ENCODE data around the gene STAT5B.
A peak's percentile ranks its signal among the peaks of the same experiment; 100 is the strongest.
"Not testable (repeated sequence)": the region's sequence is repeated elsewhere in the genome, so short reads cannot be mapped to it uniquely, and the experiment has no call there.

The STAT5B gene

GRCh38 chr17:42245183-42245582, 31.0 kb downstream of the STAT5B start:
- H4K91ac ChIP-seq (ENCODE audit: low read depth, low read length); H3K4ac ChIP-seq (ENCODE audit: low read depth, low read length); H3K18ac ChIP-seq (ENCODE audit: low read length); H3K27ac ChIP-seq (ENCODE audit: low read depth, low read length); H3K27me3 ChIP-seq (ENCODE audit: insufficient read depth, low read length); H2AFZ ChIP-seq (ENCODE audit: insufficient read depth, low read length, poor library complexity); H2AK5ac ChIP-seq (ENCODE audit: low read length); H2BK12ac ChIP-seq (ENCODE audit: low read length); H3K36me3 ChIP-seq (ENCODE audit: control insufficient read depth in 1 of 2, insufficient read depth in 2 of 2, low read length in 2 of 2); H3K79me1 ChIP-seq (ENCODE audit: low read length); H3K23ac ChIP-seq (ENCODE audit: low read length); H3K9me3 ChIP-seq (ENCODE audit: insufficient read depth, low read depth, low read length); H3K9ac ChIP-seq (ENCODE audit: low read length); H3K14ac ChIP-seq (ENCODE audit: low read length); H3K4me2 ChIP-seq (ENCODE audit: low read length); H3K4me3 ChIP-seq (ENCODE audit: low read depth, low read length); H2BK120ac ChIP-seq (ENCODE audit: insufficient read depth, low read length, poor library complexity); H4K12ac ChIP-seq (ENCODE audit: low read depth, low read length); DNase-seq; H3K79me2 ChIP-seq (ENCODE audit: control insufficient read depth, insufficient read depth, low read length, poor library complexity); H4K8ac ChIP-seq (ENCODE audit: low read depth, low read length); H2BK5ac ChIP-seq (ENCODE audit: low read depth, low read length, poor library complexity); H3K4me1 ChIP-seq (ENCODE audit: control insufficient read depth in 1 of 2, insufficient read depth in 2 of 2, low read length in 2 of 2): not testable (repeated sequence)
- WGBS (ENCODE audit: extremely low coverage, insufficient coverage, insufficient read length), result no CpG with 5 or more reads among the region's 11 CpGs

GRCh38 chr17:42244116-42244515, 32.1 kb downstream of the STAT5B start:
- not testable (repeated sequence) for H2AFZ ChIP-seq (ENCODE audit: insufficient read depth, low read length, poor library complexity); H3K27me3 ChIP-seq (ENCODE audit: insufficient read depth, low read length); H3K4ac ChIP-seq (ENCODE audit: low read depth, low read length); H4K8ac ChIP-seq (ENCODE audit: low read depth, low read length); H3K27ac ChIP-seq (ENCODE audit: low read depth, low read length); H4K91ac ChIP-seq (ENCODE audit: low read depth, low read length); H2BK120ac ChIP-seq (ENCODE audit: insufficient read depth, low read length, poor library complexity); H2AK5ac ChIP-seq (ENCODE audit: low read length); H3K18ac ChIP-seq (ENCODE audit: low read length); H2BK5ac ChIP-seq (ENCODE audit: low read depth, low read length, poor library complexity); H3K14ac ChIP-seq (ENCODE audit: low read length); H4K12ac ChIP-seq (ENCODE audit: low read depth, low read length); H3K4me1 ChIP-seq (ENCODE audit: control insufficient read depth in 1 of 2, insufficient read depth in 2 of 2, low read length in 2 of 2); H3K9me3 ChIP-seq (ENCODE audit: insufficient read depth, low read depth, low read length); H3K4me2 ChIP-seq (ENCODE audit: low read length); H3K9ac ChIP-seq (ENCODE audit: low read length); H3K79me1 ChIP-seq (ENCODE audit: low read length); H3K23ac ChIP-seq (ENCODE audit: low read length); H3K36me3 ChIP-seq (ENCODE audit: control insufficient read depth in 1 of 2, insufficient read depth in 2 of 2, low read length in 2 of 2); H3K79me2 ChIP-seq (ENCODE audit: control insufficient read depth, insufficient read depth, low read length, poor library complexity); H3K4me3 ChIP-seq (ENCODE audit: low read depth, low read length); H2BK12ac ChIP-seq (ENCODE audit: low read length); DNase-seq
- WGBS (ENCODE audit: extremely low coverage, insufficient coverage, insufficient read length), result no CpG with 5 or more reads among the region's 3 CpGs

- peaks cover 3 to 6% of the 10 kb centered on the region in 2 experiments for H3K4me1 ChIP-seq (ENCODE audit: control insufficient read depth in 1 of 2, insufficient read depth in 2 of 2, low read length in 2 of 2)
- H2AK5ac ChIP-seq (ENCODE audit: low read length), result no peak overlapping the region
- H3K9ac ChIP-seq (ENCODE audit: low read length), result no peak overlapping the region
- no peak overlapping the region for H3K27ac ChIP-seq (ENCODE audit: low read depth, low read length)
- no peaks in the 10 kb centered on the region for H3K36me3 ChIP-seq (ENCODE audit: control insufficient read depth in 1 of 2, insufficient read depth in 2 of 2, low read length in 2 of 2)
- no peak overlapping the region for H2BK12ac ChIP-seq (ENCODE audit: low read length)
- H3K9me3 ChIP-seq (ENCODE audit: insufficient read depth, low read depth, low read length), result no peaks in the 10 kb centered on the region
- no peak overlapping the region for H4K8ac ChIP-seq (ENCODE audit: low read depth, low read length)
- H3K4ac ChIP-seq (ENCODE audit: low read depth, low read length), result no peak overlapping the region
- DNase-seq, result no peak
- no peaks in the 10 kb centered on the region for H3K79me1 ChIP-seq (ENCODE audit: low read length)
- no peak overlapping the region for H3K4me3 ChIP-seq (ENCODE audit: low read depth, low read length)
- no peak overlapping the region for H2BK120ac ChIP-seq (ENCODE audit: insufficient read depth, low read length, poor library complexity)
- H3K14ac ChIP-seq (ENCODE audit: low read length), result no peak overlapping the region
- H3K23ac ChIP-seq (ENCODE audit: low read length), result no peak overlapping the region
- no peak overlapping the region for H2BK5ac ChIP-seq (ENCODE audit: low read depth, low read length, poor library complexity)
- no peak overlapping the region for H4K91ac ChIP-seq (ENCODE audit: low read depth, low read length)
- H3K27me3 ChIP-seq (ENCODE audit: insufficient read depth, low read length), result no peaks in the 10 kb centered on the region
- H3K4me2 ChIP-seq (ENCODE audit: low read length), result no peak overlapping the region
- H2AFZ ChIP-seq (ENCODE audit: insufficient read depth, low read length, poor library complexity), result no peak overlapping the region
- no peak overlapping the region for H4K12ac ChIP-seq (ENCODE audit: low read depth, low read length)
- no peak overlapping the region for H3K18ac ChIP-seq (ENCODE audit: low read length)
- no CpG with 5 or more reads among the region's 5 CpGs for WGBS (ENCODE audit: extremely low coverage, insufficient coverage, insufficient read length)
- no peaks in the 10 kb centered on the region for H3K79me2 ChIP-seq (ENCODE audit: control insufficient read depth, insufficient read depth, low read length, poor library complexity)
Measured at GRCh38 chr17:42243493-42243982, 32.7 kb downstream of the STAT5B start.

DNA sequence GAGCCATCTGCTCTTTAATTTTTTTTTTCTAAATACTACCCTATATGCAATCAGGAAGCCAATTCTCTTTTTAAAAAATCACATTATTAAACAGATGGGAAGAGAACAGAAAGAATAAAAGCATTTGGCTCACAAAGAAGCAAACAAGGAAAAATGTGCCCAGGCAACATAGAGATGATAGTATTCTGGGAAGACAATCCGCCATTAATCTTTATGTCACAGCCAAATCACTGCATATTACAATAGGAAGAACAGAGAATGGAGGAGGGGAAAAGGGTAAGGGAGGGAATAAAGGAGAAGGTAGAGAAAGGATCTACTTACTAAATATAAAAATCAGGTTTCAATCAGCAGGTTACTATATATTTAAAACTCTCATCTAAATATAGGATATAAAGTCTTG, 34.3 kb downstream of the STAT5B start:
- no peak overlapping the region for H3K27ac ChIP-seq (ENCODE audit: low read depth, low read length)
- H3K4me2 ChIP-seq (ENCODE audit: low read length), result no peak overlapping the region
- no peak overlapping the region for H3K14ac ChIP-seq (ENCODE audit: low read length)
- H2BK5ac ChIP-seq (ENCODE audit: low read depth, low read length, poor library complexity), result no peak overlapping the region
- H3K79me1 ChIP-seq (ENCODE audit: low read length), result no peaks in the 10 kb centered on the region
- H3K79me2 ChIP-seq (ENCODE audit: control insufficient read depth, insufficient read depth, low read length, poor library complexity), result no peaks in the 10 kb centered on the region
- H2AK5ac ChIP-seq (ENCODE audit: low read length), result no peak overlapping the region
- no peak overlapping the region for H3K23ac ChIP-seq (ENCODE audit: low read length)
- H3K36me3 ChIP-seq (ENCODE audit: control insufficient read depth in 1 of 2, insufficient read depth in 2 of 2, low read length in 2 of 2), result no peaks in the 10 kb centered on the region
- no peak overlapping the region for H2AFZ ChIP-seq (ENCODE audit: insufficient read depth, low read length, poor library complexity)
- H2BK120ac ChIP-seq (ENCODE audit: insufficient read depth, low read length, poor library complexity), result no peak overlapping the region
- H3K18ac ChIP-seq (ENCODE audit: low read length), result no peak overlapping the region
- H3K4me1 ChIP-seq (ENCODE audit: control insufficient read depth in 1 of 2, insufficient read depth in 2 of 2, low read length in 2 of 2), result peaks cover 0 to 3% of the 10 kb centered on the region in 2 experiments
- no peak overlapping the region for H2BK12ac ChIP-seq (ENCODE audit: low read length)
- WGBS (ENCODE audit: extremely low coverage, insufficient coverage, insufficient read length), result no CpG with 5 or more reads among the region's 1 CpG
- no peak overlapping the region for H4K8ac ChIP-seq (ENCODE audit: low read depth, low read length)
- H3K9me3 ChIP-seq (ENCODE audit: insufficient read depth, low read depth, low read length), result no peaks in the 10 kb centered on the region
- no peak overlapping the region for H3K4me3 ChIP-seq (ENCODE audit: low read depth, low read length)
- no peak overlapping the region for H3K4ac ChIP-seq (ENCODE audit: low read depth, low read length)
- DNase-seq, result peak in 1 of 2 donors; percentile 52
- no peaks in the 10 kb centered on the region for H3K27me3 ChIP-seq (ENCODE audit: insufficient read depth, low read length)
- no peak overlapping the region for H4K12ac ChIP-seq (ENCODE audit: low read depth, low read length)
- H4K91ac ChIP-seq (ENCODE audit: low read depth, low read length), result no peak overlapping the region
- no peak overlapping the region for H3K9ac ChIP-seq (ENCODE audit: low read length)
